HEK293 (cell line): Measurements from ENCODE around the gene QPCT.

Experiments
- TF ChIP-seq, protein P1 (sequence below): fragments of 450-650 bp; formaldehyde crosslinking; IDR thresholded peaks from 2 replicates; pipeline ENCODE4 v1.5.1; 2016; ENCODE audit warnings: missing biosample characterization, missing genetic modification characterization
- TF ChIP-seq, protein P2 (sequence below): fragments of 450-650 bp; formaldehyde crosslinking; IDR thresholded peaks from 2 replicates; pipeline ENCODE4 v1.5.1; 2017; ENCODE audit warnings: missing biosample characterization, missing genetic modification characterization

DNA sequence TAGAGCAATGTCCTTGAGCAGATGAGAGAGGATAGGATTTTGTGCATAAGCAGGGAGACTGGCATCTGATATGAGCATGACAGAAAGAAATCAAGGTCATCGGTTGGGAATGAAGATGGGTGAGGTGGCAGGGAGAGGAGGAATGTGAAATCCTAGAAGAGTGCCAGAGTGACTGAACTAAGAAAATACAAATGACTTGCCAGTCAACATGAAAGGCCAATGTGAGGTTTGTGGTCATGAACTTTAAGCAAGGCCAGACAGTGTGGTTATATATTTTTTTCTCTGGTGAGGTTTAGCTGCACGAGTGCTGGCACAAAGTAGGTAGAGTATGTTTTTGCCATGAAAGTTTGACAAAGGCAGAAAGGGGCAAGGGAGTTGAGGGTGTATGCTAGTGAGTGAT is 21.2 kb downstream of the QPCT start:
- TF ChIP-seq, protein P1, sequence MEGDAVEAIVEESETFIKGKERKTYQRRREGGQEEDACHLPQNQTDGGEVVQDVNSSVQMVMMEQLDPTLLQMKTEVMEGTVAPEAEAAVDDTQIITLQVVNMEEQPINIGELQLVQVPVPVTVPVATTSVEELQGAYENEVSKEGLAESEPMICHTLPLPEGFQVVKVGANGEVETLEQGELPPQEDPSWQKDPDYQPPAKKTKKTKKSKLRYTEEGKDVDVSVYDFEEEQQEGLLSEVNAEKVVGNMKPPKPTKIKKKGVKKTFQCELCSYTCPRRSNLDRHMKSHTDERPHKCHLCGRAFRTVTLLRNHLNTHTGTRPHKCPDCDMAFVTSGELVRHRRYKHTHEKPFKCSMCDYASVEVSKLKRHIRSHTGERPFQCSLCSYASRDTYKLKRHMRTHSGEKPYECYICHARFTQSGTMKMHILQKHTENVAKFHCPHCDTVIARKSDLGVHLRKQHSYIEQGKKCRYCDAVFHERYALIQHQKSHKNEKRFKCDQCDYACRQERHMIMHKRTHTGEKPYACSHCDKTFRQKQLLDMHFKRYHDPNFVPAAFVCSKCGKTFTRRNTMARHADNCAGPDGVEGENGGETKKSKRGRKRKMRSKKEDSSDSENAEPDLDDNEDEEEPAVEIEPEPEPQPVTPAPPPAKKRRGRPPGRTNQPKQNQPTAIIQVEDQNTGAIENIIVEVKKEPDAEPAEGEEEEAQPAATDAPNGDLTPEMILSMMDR (tag by site-specific recombination): no peak
- TF ChIP-seq, protein P2, sequence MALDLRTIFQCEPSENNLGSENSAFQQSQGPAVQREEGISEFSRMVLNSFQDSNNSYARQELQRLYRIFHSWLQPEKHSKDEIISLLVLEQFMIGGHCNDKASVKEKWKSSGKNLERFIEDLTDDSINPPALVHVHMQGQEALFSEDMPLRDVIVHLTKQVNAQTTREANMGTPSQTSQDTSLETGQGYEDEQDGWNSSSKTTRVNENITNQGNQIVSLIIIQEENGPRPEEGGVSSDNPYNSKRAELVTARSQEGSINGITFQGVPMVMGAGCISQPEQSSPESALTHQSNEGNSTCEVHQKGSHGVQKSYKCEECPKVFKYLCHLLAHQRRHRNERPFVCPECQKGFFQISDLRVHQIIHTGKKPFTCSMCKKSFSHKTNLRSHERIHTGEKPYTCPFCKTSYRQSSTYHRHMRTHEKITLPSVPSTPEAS (tag by site-specific recombination): no peak
